ENCODE measurements around the gene FRMD8. TPM values are rescaled to one million over a fixed set of nuclear protein-coding genes. Genes with fewer than 3 reads are reported as not detected.

Gene FRMD8
- total and polyA plus RNA-seq, 9 of the 15 experiments (the other 6 are each of a cell fraction or from before 2014, with no cell fraction given) = 4.5 to 54.5 (median 15.8) TPM

GRCh38 chr11:65454696-65455456 is 68.4 kb downstream of the FRMD8 start (continued):
- TF ChIP-seq DPF2 (IDR thresholded peaks at IDR 0.05) = 0 out of 2 replicates have a peak, but pooled peaks have one; percentile 55
- no peak for TF ChIP-seq HDAC3 (IDR thresholded peaks at IDR 0.05; ENCODE audit: borderline replicate concordance, partially characterized antibody)
- 0 out of 2 replicates have a peak, but pooled peaks have one; percentile 46 for TF ChIP-seq E2F1 (CRISPR knock-in tag; IDR thresholded peaks at IDR 0.05)
- peak; percentile 19 for TF ChIP-seq REST (IDR thresholded peaks at IDR 0.05; ENCODE audit: borderline replicate concordance)
- 0 out of 2 replicates have a peak, but pooled peaks have one; percentile 74 for TF ChIP-seq REST (CRISPR knock-in tag; IDR thresholded peaks at IDR 0.05; ENCODE audit: low read depth)
- no peak for TF ChIP-seq PYGO2 (tag; IDR thresholded peaks at IDR 0.05)
- TF ChIP-seq E2F3 (CRISPR knock-in tag; IDR thresholded peaks at IDR 0.05) = no peak
- no peak for TF ChIP-seq ZNF316 (IDR thresholded peaks at IDR 0.05)
- no peak for TF ChIP-seq ZNF408 (CRISPR knock-in tag; IDR thresholded peaks at IDR 0.05; ENCODE audit: low read depth)
- TF ChIP-seq SUPT5H (IDR thresholded peaks at IDR 0.05) = peak; percentile 97
- TF ChIP-seq NCOA6 (IDR thresholded peaks at IDR 0.05) = peak; percentile 85
- TF ChIP-seq RBM39 (optimal IDR thresholded peaks at IDR 0.05; ENCODE audit: low read depth, low read length) = no peak
- TF ChIP-seq KLF1 (tag; IDR thresholded peaks at IDR 0.05) = peak; percentile 75; the same call in 1 of the 2 replicates
- TF ChIP-seq FOXM1 (IDR thresholded peaks at IDR 0.05; ENCODE audit: low read depth) = no peak
- TF ChIP-seq FOXM1 (CRISPR knock-in tag; IDR thresholded peaks at IDR 0.05; ENCODE audit: low read depth) = no peak
- TF ChIP-seq CBX8 (IDR thresholded peaks at IDR 0.05; ENCODE audit: borderline replicate concordance, extremely low read depth, low read depth, low read length, poor library complexity, severe bottlenecking) = no peak
- TF ChIP-seq YBX1 (IDR thresholded peaks at IDR 0.05) = no peak
- TF ChIP-seq, protein P1, sequence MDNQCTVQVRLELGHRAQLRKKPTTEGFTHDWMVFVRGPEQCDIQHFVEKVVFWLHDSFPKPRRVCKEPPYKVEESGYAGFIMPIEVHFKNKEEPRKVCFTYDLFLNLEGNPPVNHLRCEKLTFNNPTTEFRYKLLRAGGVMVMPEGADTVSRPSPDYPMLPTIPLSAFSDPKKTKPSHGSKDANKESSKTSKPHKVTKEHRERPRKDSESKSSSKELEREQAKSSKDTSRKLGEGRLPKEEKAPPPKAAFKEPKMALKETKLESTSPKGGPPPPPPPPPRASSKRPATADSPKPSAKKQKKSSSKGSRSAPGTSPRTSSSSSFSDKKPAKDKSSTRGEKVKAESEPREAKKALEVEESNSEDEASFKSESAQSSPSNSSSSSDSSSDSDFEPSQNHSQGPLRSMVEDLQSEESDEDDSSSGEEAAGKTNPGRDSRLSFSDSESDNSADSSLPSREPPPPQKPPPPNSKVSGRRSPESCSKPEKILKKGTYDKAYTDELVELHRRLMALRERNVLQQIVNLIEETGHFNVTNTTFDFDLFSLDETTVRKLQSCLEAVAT (IDR thresholded peaks at IDR 0.05) = peak; percentile 18 to 86; a peak in 2 of 4 replicates

Data from K562 (cell line).